Measurements from ENCODE around the gene SHROOM3. TPM values are rescaled to one million over a fixed set of nuclear protein-coding genes. Genes with fewer than 3 reads are reported as not detected.

SHROOM3 gene
- total and polyA plus RNA-seq, 2 donors (not counting 1 experiment from before 2014, with no cell fraction given) = 0.91 to 1.5 TPM

DNA sequence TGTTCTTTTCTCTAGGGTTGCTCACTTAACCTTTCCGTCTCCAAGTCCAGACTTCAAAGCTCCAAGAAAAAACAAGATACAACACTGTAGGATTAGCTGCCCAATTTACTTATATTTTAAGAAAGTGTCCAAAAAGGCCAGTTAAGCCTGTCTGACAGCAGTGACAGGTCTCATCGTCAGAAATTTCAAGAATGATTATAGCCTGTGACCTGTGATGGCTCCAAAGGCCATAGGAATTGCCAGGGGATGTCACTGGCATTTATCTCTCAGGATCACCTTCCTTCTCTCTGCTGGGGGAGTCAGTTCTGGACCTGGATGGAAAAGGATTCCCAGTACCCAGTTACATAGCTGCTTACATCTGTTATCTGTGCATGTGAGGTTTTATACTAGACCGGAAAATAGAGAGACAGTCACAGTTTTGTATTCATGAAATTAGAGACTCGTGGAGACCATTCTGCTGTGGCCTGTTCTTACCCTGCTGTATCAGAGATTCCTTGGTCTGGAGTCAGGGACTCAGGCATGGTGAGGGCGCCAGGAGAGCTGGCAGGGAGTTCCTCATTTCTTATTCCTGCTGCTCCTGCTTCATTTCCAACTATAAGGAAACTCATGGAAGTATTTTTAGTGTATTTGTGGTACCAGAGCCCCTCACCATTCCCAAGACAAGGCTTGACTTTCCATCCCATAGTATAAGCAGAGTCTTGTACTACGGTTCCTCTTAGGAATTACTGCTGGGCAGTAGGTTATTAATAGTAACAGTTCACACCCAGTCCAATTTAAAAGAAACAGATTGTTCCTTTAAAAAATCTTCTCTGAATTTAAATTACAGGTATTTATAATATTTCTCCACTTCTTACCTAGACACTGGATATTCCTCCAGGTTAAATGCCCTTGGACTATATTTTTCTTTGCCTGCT, 220.8 kb downstream of the SHROOM3 start:
- Histone ChIP-seq H3K4me1 (ENCODE audit: control insufficient read depth in 2 of 2, insufficient read depth in 2 of 2, low read length in 2 of 2) (no peaks in the 10 kb centered on the region), H3K27ac (ENCODE audit: low read length in 2 of 2) (no peak overlapping the region), H2AFZ (ENCODE audit: insufficient read depth, low read depth, low read length, poor library complexity, severe bottlenecking) (no peak overlapping the region), H3K79me2 (ENCODE audit: control insufficient read depth, insufficient read depth, low read length) (no peaks in the 10 kb centered on the region), H3K4me2 (replicated peaks; ENCODE audit: low read depth, low read length, poor library complexity, severe bottlenecking) (no peak overlapping the region), H4K20me1 (ENCODE audit: control insufficient read depth, insufficient read depth, low read length, poor library complexity, severe bottlenecking) (no peaks in the 10 kb centered on the region), H3K9ac (ENCODE audit: low read length) (no peak overlapping the region), H3K27me3 (replicated peaks in 1 of 4; ENCODE audit: control extremely low read depth in 1 of 4, control insufficient read depth in 3 of 4, insufficient read depth in 4 of 4, low read length in 3 of 4) (no peaks in the 10 kb centered on the region), H3K9me3 (ENCODE audit: control extremely low read depth in 1 of 3, control insufficient read depth in 2 of 3, insufficient read depth in 1 of 3, low read length in 2 of 3) (no peaks in the 10 kb centered on the region), H3K36me3 (replicated peaks in 1 of 2; ENCODE audit: control extremely low read depth in 1 of 2, control insufficient read depth in 1 of 2, extremely low read depth in 1 of 2, insufficient read depth in 2 of 2, low read length in 1 of 2) (no peaks in the 10 kb centered on the region), H3K4me3 (ENCODE audit: control extremely low read depth in 1 of 5, extremely low read depth in 1 of 5, insufficient read depth in 1 of 5, low read depth in 2 of 5, low read length in 4 of 5) (no peak overlapping the region)
- ATAC-seq (ENCODE audit: low read depth) = no peak
- TF ChIP-seq, protein P1, sequence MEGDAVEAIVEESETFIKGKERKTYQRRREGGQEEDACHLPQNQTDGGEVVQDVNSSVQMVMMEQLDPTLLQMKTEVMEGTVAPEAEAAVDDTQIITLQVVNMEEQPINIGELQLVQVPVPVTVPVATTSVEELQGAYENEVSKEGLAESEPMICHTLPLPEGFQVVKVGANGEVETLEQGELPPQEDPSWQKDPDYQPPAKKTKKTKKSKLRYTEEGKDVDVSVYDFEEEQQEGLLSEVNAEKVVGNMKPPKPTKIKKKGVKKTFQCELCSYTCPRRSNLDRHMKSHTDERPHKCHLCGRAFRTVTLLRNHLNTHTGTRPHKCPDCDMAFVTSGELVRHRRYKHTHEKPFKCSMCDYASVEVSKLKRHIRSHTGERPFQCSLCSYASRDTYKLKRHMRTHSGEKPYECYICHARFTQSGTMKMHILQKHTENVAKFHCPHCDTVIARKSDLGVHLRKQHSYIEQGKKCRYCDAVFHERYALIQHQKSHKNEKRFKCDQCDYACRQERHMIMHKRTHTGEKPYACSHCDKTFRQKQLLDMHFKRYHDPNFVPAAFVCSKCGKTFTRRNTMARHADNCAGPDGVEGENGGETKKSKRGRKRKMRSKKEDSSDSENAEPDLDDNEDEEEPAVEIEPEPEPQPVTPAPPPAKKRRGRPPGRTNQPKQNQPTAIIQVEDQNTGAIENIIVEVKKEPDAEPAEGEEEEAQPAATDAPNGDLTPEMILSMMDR (IDR thresholded peaks at IDR 0.05) = no peak
- no peak for TF ChIP-seq EZH2 (IDR thresholded peaks at IDR 0.05; ENCODE audit: borderline replicate concordance, insufficient read depth, low read depth, low read length, poor library complexity, severe bottlenecking)
- intact Hi-C loops (cut with micrococcal nuclease) = no loop called here
- no peaks in the 10 kb centered on the region for H3K4me1 Mint-ChIP-seq
- no peak overlapping the region for H3K4me3 Mint-ChIP-seq
- H3K27me3 Mint-ChIP-seq = no peaks in the 10 kb centered on the region
- 90% methylated on average over 3 of the region's 6 CpGs for WGBS (ENCODE audit: insufficient coverage)
- H3K27ac Mint-ChIP-seq = no peak overlapping the region
- no peak for DNase-seq
- CTCF ChIA-PET = no interaction called here
- POLR2A ChIA-PET = no interaction called here
- H3K9me3 Mint-ChIP-seq (ENCODE audit: insufficient read depth) = no peaks in the 10 kb centered on the region

DNA sequence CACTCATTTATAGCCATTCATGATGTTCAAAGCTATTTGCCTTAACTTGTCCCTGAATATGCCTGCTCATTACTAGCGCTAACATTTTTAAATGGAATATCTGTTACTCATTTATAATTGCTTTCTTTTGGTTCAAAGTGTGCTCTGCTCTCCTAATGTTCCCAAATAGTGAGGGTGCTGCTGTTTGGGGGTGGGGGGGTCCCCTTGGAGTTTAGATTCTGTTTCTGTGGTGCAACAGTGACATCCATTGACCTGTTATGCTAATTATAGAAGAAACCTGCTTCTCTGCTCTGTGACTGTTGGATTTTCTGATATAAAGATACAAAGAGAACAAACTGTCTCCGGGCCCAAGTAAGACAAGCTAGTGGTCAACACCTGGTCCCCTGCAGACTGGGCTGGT, 222.4 kb downstream of the SHROOM3 start:
- Histone ChIP-seq H3K36me3 (replicated peaks in 1 of 2; ENCODE audit: control extremely low read depth in 1 of 2, control insufficient read depth in 1 of 2, extremely low read depth in 1 of 2, insufficient read depth in 2 of 2, low read length in 1 of 2) (no peaks in the 10 kb centered on the region), H3K4me1 (ENCODE audit: control insufficient read depth in 2 of 2, insufficient read depth in 2 of 2, low read length in 2 of 2) (no peaks in the 10 kb centered on the region), H3K27me3 (replicated peaks in 1 of 4; ENCODE audit: control extremely low read depth in 1 of 4, control insufficient read depth in 3 of 4, insufficient read depth in 4 of 4, low read length in 3 of 4) (no peaks in the 10 kb centered on the region), H3K4me2 (replicated peaks; ENCODE audit: low read depth, low read length, poor library complexity, severe bottlenecking) (no peak overlapping the region), H3K9ac (ENCODE audit: low read length) (no peak overlapping the region), H3K4me3 (ENCODE audit: control extremely low read depth in 1 of 5, extremely low read depth in 1 of 5, insufficient read depth in 1 of 5, low read depth in 2 of 5, low read length in 4 of 5) (no peak overlapping the region), H3K9me3 (ENCODE audit: control extremely low read depth in 1 of 3, control insufficient read depth in 2 of 3, insufficient read depth in 1 of 3, low read length in 2 of 3) (no peaks in the 10 kb centered on the region), H3K79me2 (ENCODE audit: control insufficient read depth, insufficient read depth, low read length) (no peaks in the 10 kb centered on the region), H4K20me1 (ENCODE audit: control insufficient read depth, insufficient read depth, low read length, poor library complexity, severe bottlenecking) (no peaks in the 10 kb centered on the region), H2AFZ (ENCODE audit: insufficient read depth, low read depth, low read length, poor library complexity, severe bottlenecking) (no peak overlapping the region), H3K27ac (ENCODE audit: low read length in 2 of 2) (no peak overlapping the region)
- CTCF ChIA-PET = no interaction called here
- WGBS (ENCODE audit: insufficient coverage) = 75% methylated on average over 1 of the region's 2 CpGs
- Mint-ChIP-seq H3K4me1 (no peaks in the 10 kb centered on the region), H3K27ac (no peak overlapping the region), H3K9me3 (ENCODE audit: insufficient read depth) (no peaks in the 10 kb centered on the region), H3K4me3 (no peak overlapping the region), H3K27me3 (no peaks in the 10 kb centered on the region)
- ATAC-seq (ENCODE audit: low read depth) (no peak), DNase-seq (no peak)
- intact Hi-C loops (cut with micrococcal nuclease) = no loop called here
- POLR2A ChIA-PET = no interaction called here
- TF ChIP-seq, protein P1 (IDR thresholded peaks at IDR 0.05) = no peak
- no peak for TF ChIP-seq EZH2 (IDR thresholded peaks at IDR 0.05; ENCODE audit: borderline replicate concordance, insufficient read depth, low read depth, low read length, poor library complexity, severe bottlenecking)
